GM18873 (cell line): ENCODE measurements around the gene SLC5A10.

Experiments
- ATAC-seq: cut with Tn5 transposase; IDR thresholded peaks from one replicate; pipeline ENCODE4 v1.9.1; 2021; ENCODE audit warnings: mild to moderate bottlenecking, moderate library complexity, moderate number of reproducible peaks; ENCODE audit not compliant: unreplicated experiment, low FRiP score

Gene SLC5A10

DNA sequence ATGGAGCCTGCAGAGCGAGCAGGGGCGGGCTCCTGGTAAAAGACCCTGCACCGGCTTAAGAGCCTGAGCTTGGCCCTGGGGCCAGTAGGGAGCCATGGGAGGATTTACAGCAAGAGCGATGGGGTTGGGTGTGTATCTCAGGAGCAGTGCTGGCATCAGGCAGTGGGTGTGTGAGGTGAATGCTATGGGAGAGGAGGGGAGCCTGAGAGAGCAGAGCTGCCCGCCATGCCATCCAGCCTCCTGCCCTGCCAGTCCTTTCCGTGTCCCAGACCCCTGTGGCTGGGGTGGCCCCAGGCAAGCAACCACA is 29.3 kb downstream of the SLC5A10 start:
- ATAC-seq, result no peak

DNA sequence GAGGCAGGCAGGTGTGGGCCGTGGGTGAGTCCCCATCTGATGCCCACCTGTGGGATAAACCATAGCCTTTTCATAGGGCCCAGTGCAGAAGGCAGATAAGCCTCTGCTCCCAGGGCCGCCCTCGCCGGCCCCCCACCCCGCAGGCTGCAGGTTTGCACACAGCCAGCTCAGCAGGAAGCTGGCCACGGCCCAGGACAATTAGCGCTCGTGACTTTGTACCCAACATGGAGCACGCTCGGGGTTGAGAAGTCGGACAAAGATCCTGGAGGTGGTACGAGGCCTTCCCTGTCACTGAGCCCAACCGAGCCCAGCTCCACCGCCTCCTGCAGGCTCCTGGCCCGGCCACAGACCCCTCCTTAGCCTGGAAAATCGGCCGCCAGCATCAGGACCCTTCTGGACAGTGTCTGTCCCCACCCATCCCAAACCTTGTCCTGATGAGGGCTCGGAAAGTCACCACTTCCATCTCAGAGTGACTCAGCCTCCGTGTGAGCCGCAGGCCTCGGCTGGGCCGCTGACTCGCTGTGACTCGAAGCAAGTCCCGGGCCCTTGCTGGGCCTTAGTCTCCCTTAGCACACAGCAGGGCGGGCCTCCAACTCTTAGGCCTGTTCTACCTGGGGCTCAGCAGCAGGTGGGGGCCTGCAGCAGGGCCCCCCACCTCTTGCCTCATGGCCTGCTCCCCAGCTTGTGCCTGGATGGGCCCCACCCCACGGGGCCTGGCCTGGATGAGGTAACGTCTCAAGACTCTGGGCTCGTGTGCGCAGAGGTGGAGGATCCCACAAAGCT is 29.9 kb downstream of the SLC5A10 start:
- ATAC-seq, result no peak

DNA sequence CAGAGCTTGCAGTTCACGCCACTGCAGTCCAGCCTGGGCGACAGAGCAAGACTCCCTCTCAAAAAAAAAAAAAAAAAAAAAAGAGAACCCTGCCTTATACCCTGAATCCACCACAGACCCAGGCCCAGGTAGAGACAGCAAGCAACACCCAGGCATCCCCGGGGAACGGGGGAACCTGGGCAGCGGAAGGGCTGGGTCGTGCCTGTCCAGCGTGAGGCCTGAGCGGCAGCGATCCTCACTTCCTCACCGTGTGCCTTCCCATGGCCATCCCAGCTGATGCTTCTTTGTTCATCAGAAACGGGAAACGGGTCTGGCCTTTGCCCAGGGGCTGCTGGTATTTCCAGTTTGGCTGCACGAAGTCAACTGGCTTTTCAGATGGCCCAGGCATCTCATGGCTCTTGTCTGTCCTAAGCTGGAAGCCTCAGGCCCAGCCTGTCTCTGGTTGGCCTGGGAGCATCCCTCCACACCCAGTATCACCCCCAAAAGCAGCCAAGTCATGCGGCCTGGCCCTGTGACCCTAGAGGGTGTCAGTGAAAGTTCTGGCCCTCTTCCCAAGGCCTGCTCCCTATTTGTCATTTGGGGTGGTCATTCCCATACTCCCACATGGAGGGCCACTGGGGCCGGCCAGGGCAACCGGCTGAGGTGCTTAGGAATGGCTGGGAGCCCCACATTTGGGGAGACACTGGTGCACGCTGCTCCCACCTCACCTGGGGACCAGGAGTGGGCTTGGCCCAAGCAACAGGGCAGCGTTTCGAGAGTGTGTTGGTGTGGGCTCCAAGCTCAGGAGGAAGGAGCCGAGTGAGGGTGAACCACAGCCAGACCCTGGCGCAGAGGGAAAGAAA is 32.5 kb downstream of the SLC5A10 start:
- no peak for ATAC-seq

DNA sequence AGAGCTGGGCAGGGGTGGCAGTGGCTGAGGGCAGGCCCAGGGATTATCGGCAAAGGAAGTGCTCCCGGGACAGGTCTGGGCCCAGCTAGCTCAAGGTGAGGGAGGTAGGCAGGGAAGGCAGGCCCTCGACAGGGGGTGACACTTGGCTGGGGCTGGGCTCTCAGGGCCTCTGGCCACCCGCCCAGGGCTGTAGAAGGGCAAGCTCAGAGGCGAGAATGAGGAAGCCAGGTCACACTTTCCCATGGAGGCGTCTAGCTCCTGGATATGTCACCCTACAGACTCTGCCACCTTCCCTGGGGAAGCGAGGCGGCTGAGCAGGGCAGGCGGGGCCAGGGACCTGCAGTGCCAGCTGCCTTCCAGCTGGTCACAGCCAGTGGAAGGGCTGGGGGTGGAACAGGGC is 33.5 kb downstream of the SLC5A10 start:
- no peak for ATAC-seq

DNA sequence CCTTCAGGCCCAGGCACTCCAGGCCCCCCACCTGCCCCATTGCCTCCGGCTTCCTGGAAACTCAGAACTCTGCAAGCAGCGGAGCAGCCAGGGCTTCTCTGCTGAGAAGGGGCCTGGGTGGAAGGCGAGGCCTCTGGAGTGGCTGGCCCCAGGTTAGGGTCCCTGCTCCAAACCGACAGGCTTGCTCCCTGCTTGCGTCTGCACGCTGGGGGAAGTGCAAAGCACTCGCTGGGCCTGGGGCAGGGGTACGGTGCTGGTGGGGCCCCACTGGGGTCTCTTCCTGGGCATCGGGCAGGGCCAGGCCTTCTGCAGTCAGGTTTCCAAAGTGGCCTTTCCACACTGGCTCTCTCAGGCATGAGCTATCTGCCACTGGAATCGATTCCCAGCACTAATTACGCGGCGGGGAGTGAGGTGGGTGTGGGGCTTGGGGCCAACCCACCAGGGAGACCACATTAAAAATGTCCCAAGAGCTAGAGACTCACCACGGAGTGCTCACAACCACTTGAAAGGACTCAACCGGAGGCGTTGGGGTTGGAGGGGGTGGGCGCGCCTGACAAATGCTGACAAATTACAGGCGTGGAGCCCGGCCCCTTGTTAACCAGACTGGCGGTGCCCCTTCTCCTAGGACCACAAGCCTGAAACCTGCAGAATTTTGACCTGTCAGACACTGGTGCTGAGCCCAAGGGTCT is 34.7 kb downstream of the SLC5A10 start:
- ATAC-seq, result no peak

DNA sequence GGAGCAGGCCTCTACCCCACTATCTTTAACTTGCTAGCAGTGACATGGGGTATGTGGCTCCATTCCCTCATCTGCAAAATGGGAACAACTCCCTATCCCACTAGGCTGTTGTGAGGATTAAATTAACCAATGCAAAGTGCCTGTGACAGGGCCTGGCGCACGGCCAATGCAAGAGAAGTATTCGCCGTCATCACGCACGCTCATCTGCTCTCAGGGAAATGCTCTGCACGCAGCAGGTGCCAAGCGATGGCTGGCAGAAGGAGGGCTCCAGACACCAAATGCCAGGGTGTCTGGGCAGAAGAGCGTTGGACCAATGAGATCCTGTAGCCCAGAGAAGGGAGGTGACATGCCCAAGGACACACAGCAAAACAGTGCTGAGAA is 35.3 kb downstream of the SLC5A10 start:
- no peak for ATAC-seq

DNA sequence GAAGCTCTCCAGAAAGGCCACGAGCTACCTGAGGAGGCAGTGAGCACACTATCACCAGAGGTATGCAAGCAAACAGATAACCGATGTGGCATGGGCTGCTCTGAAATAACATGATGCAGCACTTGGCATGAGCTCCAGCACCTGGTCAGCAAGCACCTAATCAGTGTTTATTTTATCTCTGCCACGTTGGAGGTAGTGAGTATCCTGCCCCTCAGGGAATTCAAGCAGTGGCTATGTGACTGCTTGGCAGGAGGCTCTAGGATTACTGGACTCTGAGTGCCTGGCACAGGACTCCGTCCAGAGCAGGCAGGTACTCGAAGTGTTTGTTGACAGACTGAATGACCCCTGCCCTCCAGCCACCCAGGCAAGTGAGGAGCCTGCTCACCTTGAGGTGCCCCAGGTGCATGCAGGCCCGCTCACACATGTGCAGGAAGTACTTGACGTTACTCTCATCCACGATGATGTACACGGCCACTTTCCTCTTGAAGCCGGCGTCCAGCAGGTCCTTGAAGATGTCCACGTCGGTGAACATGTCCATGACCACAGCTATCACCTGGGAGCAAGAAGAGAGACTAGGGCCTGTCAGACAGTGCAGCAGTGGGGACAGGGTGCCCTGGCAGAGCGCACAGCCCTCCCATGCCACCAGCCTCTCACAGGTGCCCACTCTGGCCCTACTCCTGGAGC is 36.0 kb downstream of the SLC5A10 start:
- ATAC-seq, result no peak

DNA sequence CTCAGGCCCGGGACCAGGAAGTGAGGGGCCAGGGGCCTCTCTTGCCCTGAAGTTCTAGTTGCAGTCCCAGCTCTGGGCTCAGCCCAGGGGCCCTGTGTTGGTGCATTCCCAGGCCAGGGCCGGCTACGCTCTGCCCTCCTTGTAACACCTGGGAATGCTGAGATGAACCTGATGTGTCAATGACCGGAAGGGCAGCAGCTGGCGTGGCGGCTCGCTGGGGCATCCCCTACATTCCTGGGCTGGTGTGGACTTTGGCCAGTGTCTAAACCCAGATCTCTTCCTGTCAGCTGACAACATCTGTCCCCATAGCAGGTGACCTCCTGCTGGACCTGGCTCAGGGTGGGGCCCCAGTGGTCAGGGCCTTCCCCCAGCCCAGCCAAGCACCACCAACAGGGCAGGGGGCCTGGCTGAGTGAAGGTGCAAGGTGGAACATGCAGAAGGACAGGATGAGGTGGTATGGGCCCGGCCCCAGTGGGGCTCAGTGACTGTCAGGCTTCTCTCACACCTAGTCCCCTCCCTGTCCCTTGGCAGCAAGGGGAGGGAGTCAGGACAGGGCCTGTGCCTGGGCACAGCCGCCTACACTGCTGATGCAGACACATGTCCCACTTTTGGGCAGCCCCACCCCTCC is 36.7 kb downstream of the SLC5A10 start:
- ATAC-seq, result no peak

DNA sequence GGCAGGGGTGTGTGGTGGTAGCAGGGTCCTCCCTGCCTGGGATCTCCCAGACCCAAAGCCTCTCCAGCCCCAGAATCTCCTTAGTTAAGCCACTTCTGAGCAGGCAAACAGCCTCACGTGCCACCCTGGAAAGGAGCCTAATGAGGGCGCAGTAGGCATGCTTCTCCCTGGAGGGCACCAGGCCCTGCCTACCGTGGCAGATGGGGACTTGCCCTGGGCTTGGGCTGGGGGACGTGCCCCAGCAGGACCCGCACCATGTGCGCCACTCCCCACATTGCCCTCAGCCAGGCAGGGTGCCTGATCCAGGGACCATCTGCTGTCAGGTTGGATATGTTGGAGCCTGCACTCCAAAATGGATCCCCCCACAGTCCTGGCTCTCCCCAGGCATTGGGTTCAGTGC is 38.4 kb downstream of the SLC5A10 start:
- ATAC-seq, result no peak

DNA sequence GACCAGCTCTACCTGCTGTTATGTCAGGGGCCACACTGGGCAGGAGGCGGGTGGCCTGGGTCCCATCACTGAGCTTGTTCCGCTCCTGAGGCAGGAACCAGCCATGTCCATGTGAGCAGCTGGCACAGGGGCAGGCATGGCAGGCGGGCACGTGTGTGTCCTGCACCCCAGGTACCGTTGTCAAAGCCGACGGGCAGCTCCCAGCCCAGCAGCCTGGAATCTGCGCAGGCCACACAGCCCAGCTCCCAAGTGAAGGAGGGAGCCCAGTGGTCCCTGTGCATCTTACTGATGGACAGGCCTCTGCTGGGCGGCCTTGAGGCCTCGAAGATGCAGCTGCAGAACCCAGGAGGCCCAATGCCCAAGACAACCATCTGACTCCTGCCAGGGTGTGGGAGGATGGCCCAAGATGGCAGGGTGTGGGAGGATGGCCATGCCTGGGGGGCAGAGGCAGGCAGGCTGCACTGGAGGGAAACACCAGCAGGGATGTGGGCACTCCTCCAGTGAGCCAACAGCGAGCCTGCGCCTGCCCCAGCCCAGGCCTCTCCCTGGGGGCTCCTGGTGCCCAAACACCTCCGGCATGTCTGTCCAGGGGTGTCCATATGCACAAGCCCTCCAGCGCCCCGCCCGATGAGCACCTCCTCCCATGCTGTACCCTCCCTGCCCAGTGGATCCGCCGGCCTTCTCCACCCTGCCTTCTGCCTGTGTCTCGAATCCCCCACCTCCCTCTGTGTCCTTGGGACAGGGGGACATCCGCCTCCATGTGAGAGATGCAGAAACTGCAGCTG is 39.8 kb downstream of the SLC5A10 start:
- no peak for ATAC-seq

DNA sequence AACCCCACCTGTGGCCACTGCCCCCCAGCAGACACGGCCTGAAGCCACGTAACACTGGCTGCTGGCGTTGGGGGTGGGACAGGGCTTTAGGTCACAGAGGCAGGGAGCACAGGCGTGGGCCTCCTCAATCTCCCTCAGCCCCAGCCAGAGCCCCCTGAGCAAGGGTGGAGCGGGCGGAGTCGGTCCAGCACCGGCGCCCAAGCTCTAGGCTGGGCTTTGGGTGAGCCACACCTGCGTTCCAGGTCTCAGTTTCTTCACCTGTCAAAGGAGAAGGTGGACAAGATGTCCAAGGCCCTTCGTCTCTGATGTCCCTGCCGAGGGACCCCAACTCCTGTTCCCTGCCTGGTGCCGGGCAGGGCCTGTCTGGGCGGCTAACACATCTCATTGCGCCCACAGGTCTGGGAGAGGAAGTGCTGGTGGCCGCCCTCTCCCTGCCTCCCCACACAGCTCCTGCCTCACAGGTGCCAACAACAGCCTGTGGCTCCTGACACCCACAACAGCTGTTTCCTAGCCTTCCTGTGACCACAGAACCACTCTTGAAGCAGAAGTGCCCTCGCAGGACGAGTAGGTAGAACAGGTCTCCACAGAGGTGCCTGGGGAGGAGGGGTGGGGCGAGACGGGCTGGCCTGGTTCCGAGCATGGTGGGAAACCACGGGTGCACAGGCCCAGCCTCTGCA is 40.6 kb downstream of the SLC5A10 start:
- ATAC-seq, result no peak

DNA sequence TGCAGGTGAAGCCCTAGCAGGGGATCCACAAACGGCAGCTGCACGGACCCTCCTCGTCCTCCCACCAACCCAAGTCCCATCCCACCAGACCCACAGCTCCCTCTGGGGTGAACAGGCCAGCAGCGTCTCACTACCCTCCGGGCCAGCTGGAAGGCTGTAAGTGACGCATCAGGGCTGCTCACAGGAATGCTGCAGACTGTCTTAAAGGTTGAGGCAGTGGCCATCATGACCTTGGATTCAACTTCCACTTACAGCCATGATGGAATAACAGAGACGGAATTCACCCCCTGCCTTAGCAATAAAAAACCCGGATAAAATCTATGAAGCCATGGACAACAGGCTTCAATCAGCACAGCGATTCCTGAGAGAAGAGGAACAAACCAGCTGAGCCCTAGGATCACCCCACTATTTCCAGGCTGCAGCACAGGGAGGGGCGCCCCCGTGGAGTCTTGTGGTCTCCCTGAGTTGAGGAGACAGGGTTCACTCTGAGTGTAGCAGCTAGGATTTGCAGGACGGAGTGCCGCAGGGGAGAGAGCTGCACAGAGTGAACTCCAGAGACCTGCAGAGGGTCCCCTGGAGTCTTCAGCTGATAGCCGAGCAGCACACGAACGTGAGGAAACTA is 42.1 kb downstream of the SLC5A10 start:
- ATAC-seq, result no peak

DNA sequence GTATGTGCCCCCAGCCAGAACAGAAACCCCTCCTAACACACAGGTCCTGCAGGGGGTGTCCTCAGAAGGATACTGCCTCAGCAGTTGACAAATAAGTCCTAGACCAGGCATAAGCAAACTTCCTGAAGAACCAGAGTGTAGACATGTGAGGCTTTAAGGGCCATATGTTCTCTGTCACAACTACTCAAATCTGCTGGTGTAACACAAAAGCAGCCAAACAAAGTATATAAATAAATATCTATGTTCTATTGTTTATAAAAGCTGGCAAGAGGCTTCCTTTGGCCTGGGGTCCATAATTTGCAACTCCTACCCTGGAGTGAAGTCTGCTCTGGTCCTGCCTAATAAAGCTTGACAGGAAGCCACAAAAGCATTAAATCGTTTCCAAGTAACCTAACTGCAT is 42.7 kb downstream of the SLC5A10 start:
- ATAC-seq, result no peak

DNA sequence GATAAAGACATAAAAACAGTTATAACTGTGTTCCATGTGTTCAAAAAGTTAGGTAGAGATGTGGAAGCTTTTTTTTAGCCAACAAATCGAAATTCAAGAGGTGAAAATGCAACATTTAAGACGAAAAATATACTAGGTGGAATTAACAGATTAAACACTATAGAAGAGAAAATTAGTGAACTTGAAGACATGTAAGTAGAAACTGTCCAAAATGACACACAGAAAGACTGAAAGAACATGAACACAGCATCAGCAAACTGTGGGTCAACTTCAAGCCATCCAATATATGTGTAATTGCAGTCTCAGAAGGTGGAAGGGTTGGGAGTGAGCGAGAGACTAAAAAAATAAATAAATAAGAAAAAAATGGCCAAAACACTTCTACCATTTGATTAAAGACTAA is 43.3 kb downstream of the SLC5A10 start:
- no peak for ATAC-seq

DNA sequence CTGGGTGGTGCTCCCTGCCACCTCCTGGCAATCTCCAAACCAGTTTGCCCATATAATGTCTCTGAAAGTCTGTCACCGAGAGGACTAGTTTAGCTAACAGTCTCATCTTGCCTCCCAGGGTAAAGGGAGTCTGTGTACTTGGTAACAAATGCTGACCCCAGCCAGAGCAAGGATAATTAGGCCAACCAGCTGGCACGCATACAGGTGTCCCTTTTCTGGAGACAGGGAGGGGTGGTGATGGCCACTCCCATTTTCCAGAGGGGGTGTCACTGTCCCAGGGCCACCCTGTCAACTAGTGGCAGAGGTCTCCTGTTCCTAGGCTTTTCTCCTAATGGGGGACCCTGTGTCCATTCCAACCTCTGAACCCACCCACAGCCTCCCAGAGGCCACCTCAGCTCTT is 44.5 kb downstream of the SLC5A10 start:
- ATAC-seq, result no peak

DNA sequence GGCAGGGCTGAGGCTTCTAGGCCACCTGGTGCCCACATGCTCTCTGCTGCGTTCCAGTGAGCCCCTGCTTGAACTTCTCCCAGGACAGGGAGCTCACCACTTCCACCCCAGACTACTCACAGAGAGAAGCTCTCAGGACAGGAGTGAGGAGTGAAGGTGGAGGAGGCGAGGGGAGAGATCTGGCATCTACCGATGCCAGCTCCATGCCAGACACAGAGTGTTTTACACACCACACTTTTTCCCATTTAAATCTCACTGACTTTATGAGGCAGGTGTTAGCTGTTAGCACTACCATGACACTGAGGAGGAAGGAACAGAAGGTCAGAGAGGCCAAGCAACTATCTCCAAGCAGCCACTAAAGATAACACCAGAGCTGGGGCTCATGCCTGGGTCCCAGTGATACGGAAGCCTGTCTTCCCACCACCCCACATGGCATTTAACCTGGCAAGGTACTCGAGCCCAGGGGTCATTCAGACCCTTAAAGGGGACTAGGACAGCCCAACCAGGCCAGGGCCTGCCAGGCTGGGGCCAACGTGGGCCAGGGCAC is 45.8 kb downstream of the SLC5A10 start:
- no peak for ATAC-seq

DNA sequence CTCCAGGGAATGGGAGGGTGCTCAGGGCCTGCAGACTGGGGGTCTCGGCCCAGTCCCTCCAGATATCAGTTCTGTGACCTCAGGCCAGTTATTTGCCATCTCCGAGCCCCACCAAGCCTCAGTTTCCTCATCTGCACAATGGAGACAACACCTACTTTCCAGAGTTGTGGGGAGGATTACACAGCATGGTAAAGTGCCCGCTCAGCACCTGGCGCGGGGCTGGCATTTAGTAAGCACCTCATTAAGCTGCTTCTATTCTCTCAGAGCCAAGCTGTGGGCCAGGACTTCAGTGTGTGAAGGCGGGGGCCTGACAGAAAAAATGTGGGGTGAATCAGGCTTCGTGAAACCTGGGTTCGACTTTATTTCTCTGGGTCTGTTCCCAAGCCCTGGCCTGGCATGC is 47.4 kb downstream of the SLC5A10 start:
- no peak for ATAC-seq

DNA sequence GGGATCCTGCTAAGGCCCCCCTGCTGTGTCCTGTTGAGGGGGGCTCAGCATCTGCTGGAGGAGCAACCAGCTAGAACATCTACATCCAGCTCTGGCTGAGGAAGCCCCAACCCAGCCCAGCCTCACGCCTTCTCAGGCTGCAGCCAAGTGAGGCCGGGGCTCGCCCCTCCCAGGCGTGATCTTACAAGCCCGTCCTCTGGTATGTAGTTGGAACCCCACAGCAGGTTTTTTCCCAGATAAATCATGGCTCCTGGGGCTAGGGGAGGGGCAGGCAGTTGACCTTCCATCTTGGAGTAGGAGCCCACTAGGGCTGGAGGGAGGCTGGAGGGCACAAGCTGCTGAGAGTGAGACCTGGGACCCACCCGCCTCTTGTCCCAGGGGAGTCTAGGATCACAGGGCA is 47.9 kb downstream of the SLC5A10 start:
- no peak for ATAC-seq
